Endodermal cell (in vitro differentiated cells): ENCODE data around the gene SLC2A6. TPM values are rescaled to one million over a fixed set of nuclear protein-coding genes. Genes with fewer than 3 reads are reported as not detected.

Source experiments
- DNase-seq: peaks from one replicate; pipeline ENCODE4 v3.0.0-alpha.2; 2017
- H3K27ac ChIP-seq: 2 replicates; pipeline ENCODE4 v1.5.1; 2013; ENCODE audit warnings: mild to moderate bottlenecking, low read depth, low read length, moderate library complexity
- H3K27me3 ChIP-seq: 2 replicates; pipeline ENCODE4 v1.6.1; 2013; ENCODE audit warnings: mild to moderate bottlenecking, low read length, moderate library complexity; ENCODE audit not compliant: insufficient read depth, control insufficient read depth, poor library complexity, severe bottlenecking
- H3K36me3 ChIP-seq: 2 replicates; pipeline ENCODE4 v1.7.0; 2013; ENCODE audit warnings: mild to moderate bottlenecking, low read length, moderate library complexity; ENCODE audit not compliant: control insufficient read depth, insufficient read depth
- H3K4me1 ChIP-seq: one replicate; pipeline ENCODE4 v1.7.0; 2013; ENCODE audit warnings: low read length; ENCODE audit not compliant: control insufficient read depth, insufficient read depth
- H3K4me3 ChIP-seq: 2 replicates; pipeline ENCODE4 v1.5.1; 2013; ENCODE audit warnings: mild to moderate bottlenecking, low read length, moderate library complexity
- H3K9ac ChIP-seq: 2 replicates; pipeline ENCODE4 v1.6.1; 2013; ENCODE audit warnings: mild to moderate bottlenecking, low read length, moderate library complexity; ENCODE audit not compliant: poor library complexity, severe bottlenecking; ENCODE audit errors: extremely low read depth
- H3K9me3 ChIP-seq: 2 replicates; pipeline ENCODE4 v1.6.1; 2013; ENCODE audit warnings: mild to moderate bottlenecking, low read length, moderate library complexity; ENCODE audit not compliant: control insufficient read depth
- H3K27ac Mint-ChIP-seq: 2 replicates; pipeline ENCODE4 v1.8.0; 2020; ENCODE audit warnings: mixed read lengths
- H3K27me3 Mint-ChIP-seq: 2 replicates; pipeline ENCODE4 v1.8.0; 2021; ENCODE audit warnings: mild to moderate bottlenecking, mixed read lengths; ENCODE audit not compliant: insufficient read depth
- H3K36me3 Mint-ChIP-seq: 2 replicates; pipeline ENCODE4 v1.8.0; 2020; ENCODE audit warnings: low read depth, mixed read lengths
- H3K4me1 Mint-ChIP-seq: 2 replicates; pipeline ENCODE4 v1.8.0; 2020; ENCODE audit warnings: mixed read lengths
- H3K4me3 Mint-ChIP-seq: 2 replicates; pipeline ENCODE4 v1.8.0; 2020; ENCODE audit warnings: mild to moderate bottlenecking, moderate library complexity, mixed read lengths
- H3K9me3 Mint-ChIP-seq: 2 replicates; pipeline ENCODE4 v1.8.0; 2020; ENCODE audit warnings: mild to moderate bottlenecking, mixed read lengths
- WGBS, 2 experiments: methylation state at CpG; one replicate each; pipeline versions ENCODE4 v1.1.5 to v1.1.7; 2013; ENCODE audit warnings: missing lambda C conversion rate in 2 of 2, mixed read lengths in 1 of 2; ENCODE audit not compliant: insufficient coverage in 1 of 2, insufficient read length in 1 of 2; 5-methylcytosine and 5-hydroxymethylcytosine counted together
- total RNA-seq, 2 donors: library from RNA; stranded (reverse); fragmentation: NEBNext Ultra II Directional in 1 of 2; extraction: Animal tissue kit (Norgen Biotek cat#: 25700) in 1 of 2; gene quantifications; 2 replicates in 1 of 2; 3 replicates in 1 of 2; pipeline ENCODE4 v1.2.1, GENCODE V29; 2021
- TF ChIP-seq, protein P1 (sequence below): fragments of 200-600 bp; sonication (generic); conservative IDR thresholded peaks from 2 replicates; pipeline ENCODE4 v1.5.0; 2021; ENCODE audit warnings: antibody characterized with exemption, mild to moderate bottlenecking

SLC2A6 gene
- total RNA-seq, 2 donors from 2014 or later, result 11.6 to 17.7 TPM

DNA sequence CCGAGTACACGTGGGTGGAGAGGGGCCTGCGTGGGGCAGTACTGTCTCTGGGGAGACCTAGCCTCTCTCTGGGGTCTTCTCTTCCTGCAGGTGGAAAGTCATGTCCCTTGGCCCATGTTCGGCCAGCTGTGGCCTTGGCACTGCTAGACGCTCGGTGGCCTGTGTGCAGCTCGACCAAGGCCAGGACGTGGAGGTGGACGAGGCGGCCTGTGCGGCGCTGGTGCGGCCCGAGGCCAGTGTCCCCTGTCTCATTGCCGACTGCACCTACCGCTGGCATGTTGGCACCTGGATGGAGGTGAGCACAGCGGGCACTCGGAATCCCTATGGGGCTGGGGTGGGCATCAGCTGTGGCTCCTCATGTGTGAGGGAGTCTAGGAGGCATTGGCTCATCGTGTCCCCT is 24.6 kb downstream of the SLC2A6 start:
- no peak overlapping the region for H3K27ac Mint-ChIP-seq
- WGBS, 2 experiments, result 88 to 90% methylated on average over 18 to 19 of the region's 19 CpGs

DNA sequence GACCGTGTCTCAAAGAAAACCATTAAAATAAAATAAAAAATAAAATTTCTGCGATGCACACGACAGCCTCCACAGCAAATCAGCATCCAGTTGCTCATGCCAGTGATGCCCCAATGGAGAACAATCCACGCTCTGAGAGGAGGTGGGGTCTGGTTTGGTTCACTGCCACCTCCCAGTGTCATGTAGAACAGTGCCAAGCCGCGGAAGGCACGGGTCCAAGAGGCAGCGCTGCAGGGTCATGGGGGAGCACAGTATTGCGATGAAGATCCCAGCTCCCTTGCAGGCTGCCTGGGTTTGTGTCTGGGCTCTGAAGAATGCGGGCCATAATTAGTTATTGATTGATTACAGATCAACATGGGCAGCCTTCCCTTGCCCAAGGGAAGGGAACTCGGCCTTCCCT is 25.2 kb downstream of the SLC2A6 start:
- no peak for DNase-seq
- Histone ChIP-seq H3K9ac (no peak overlapping the region), H3K9me3 (no peaks in the 10 kb centered on the region), H3K4me3 (no peak overlapping the region), H3K36me3 (no peaks in the 10 kb centered on the region), H3K4me1 (no peaks in the 10 kb centered on the region), H3K27me3 (no peaks in the 10 kb centered on the region), H3K27ac (no peak overlapping the region)
- Mint-ChIP-seq H3K36me3 (no peaks in the 10 kb centered on the region), H3K4me1 (no peaks in the 10 kb centered on the region), H3K9me3 (no peaks in the 10 kb centered on the region), H3K27ac (no peak overlapping the region), H3K27me3 (peaks cover 2% of the 10 kb centered on the region), H3K4me3 (no peak overlapping the region)
- 93 to 95% methylated on average over 8 to 10 of the region's 11 CpGs for WGBS, 2 experiments
- TF ChIP-seq, protein P1, sequence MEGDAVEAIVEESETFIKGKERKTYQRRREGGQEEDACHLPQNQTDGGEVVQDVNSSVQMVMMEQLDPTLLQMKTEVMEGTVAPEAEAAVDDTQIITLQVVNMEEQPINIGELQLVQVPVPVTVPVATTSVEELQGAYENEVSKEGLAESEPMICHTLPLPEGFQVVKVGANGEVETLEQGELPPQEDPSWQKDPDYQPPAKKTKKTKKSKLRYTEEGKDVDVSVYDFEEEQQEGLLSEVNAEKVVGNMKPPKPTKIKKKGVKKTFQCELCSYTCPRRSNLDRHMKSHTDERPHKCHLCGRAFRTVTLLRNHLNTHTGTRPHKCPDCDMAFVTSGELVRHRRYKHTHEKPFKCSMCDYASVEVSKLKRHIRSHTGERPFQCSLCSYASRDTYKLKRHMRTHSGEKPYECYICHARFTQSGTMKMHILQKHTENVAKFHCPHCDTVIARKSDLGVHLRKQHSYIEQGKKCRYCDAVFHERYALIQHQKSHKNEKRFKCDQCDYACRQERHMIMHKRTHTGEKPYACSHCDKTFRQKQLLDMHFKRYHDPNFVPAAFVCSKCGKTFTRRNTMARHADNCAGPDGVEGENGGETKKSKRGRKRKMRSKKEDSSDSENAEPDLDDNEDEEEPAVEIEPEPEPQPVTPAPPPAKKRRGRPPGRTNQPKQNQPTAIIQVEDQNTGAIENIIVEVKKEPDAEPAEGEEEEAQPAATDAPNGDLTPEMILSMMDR, result no peak

More for the DNA sequence above, 24.6 kb downstream of the SLC2A6 start:
- no peaks in the 10 kb centered on the region for H3K9me3 Mint-ChIP-seq
- H3K27me3 ChIP-seq, result no peaks in the 10 kb centered on the region
- H3K4me1 ChIP-seq, result no peaks in the 10 kb centered on the region
- TF ChIP-seq, protein P1, result no peak
- H3K36me3 Mint-ChIP-seq, result no peaks in the 10 kb centered on the region
- H3K27ac ChIP-seq, result no peak overlapping the region
- no peak overlapping the region for H3K4me3 Mint-ChIP-seq
- no peak overlapping the region for H3K4me3 ChIP-seq
- no peaks in the 10 kb centered on the region for H3K9me3 ChIP-seq
- no peaks in the 10 kb centered on the region for H3K4me1 Mint-ChIP-seq
- DNase-seq, result no peak
- H3K27me3 Mint-ChIP-seq, result peaks cover 2% of the 10 kb centered on the region
- H3K9ac ChIP-seq, result no peak overlapping the region
- H3K36me3 ChIP-seq, result no peaks in the 10 kb centered on the region

DNA sequence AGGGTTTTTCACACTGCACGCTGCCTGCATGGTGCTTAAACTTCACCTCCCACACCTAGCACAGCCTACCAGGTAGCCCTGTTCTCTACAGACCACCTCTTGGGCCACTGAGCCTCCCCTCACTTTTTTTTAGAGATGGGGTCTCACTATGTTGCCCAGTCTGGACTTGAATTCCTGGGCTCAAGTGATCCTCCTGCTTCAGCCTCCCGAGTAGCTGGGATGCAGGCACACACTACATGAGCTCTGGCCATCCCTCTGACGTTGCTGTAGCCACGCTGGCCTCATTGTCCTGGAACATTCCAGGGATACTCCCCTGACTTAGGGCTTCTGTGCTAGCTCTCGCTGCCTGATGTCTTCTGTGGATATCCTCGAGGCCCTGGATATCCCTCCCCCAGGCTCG is 26.3 kb downstream of the SLC2A6 start:
- no peaks in the 10 kb centered on the region for H3K9me3 ChIP-seq
- no peak overlapping the region for H3K4me3 Mint-ChIP-seq

More for the DNA sequence above, 26.3 kb downstream of the SLC2A6 start:
- Mint-ChIP-seq H3K9me3 (no peaks in the 10 kb centered on the region), H3K27ac (no peak overlapping the region), H3K36me3 (no peaks in the 10 kb centered on the region), H3K27me3 (no peaks in the 10 kb centered on the region), H3K4me1 (no peaks in the 10 kb centered on the region)
- Histone ChIP-seq H3K4me1 (no peaks in the 10 kb centered on the region), H3K27me3 (no peaks in the 10 kb centered on the region), H3K9ac (no peak overlapping the region), H3K27ac (no peak overlapping the region), H3K4me3 (no peak overlapping the region), H3K36me3 (no peaks in the 10 kb centered on the region)
- 88 to 94% methylated on average over 7 of the region's 7 CpGs for WGBS, 2 experiments
- DNase-seq, result no peak
- TF ChIP-seq, protein P1, result no peak
